H9 (cell line): ENCODE data around the gene ASIC4. TPM values are rescaled to one million over a fixed set of nuclear protein-coding genes. Genes with fewer than 3 reads are reported as not detected.

Experiments used
- DNase-seq: peaks from one replicate; pipeline ENCODE4 v3.0.0-alpha.2; 2017
- H2AFZ ChIP-seq: one replicate; pipeline ENCODE4 v1.6.1; 2013; ENCODE audit warnings: mild to moderate bottlenecking, low read length, control low read depth, moderate library complexity
- H2AK5ac ChIP-seq: 2 replicates; pipeline ENCODE4 v1.6.1; 2013; ENCODE audit warnings: low read length, control low read depth, mixed read lengths; ENCODE audit not compliant: insufficient read length
- H2BK120ac ChIP-seq: one replicate; pipeline ENCODE4 v1.6.1; 2013; ENCODE audit warnings: low read depth, mild to moderate bottlenecking, low read length, control low read depth, inconsistent platforms; ENCODE audit not compliant: poor library complexity, severe bottlenecking
- H2BK12ac ChIP-seq: 2 replicates; pipeline ENCODE4 v1.6.1; 2013; ENCODE audit warnings: low read length, control low read depth, mixed read lengths, low read depth; ENCODE audit not compliant: insufficient read length
- H2BK15ac ChIP-seq: 2 replicates; pipeline ENCODE4 v1.6.1; 2013; ENCODE audit warnings: low read depth, low read length, control low read depth
- H2BK20ac ChIP-seq: one replicate; pipeline ENCODE4 v1.6.1; 2013; ENCODE audit warnings: low read depth, mild to moderate bottlenecking, low read length, control low read depth, inconsistent platforms; ENCODE audit not compliant: poor library complexity, severe bottlenecking
- H2BK5ac ChIP-seq: 2 replicates; pipeline ENCODE4 v1.6.1; 2013; ENCODE audit warnings: low read length, control low read depth, mixed read lengths; ENCODE audit not compliant: insufficient read length
- H3K14ac ChIP-seq: 2 replicates; pipeline ENCODE4 v1.6.1; 2013; ENCODE audit warnings: low read length, control low read depth; ENCODE audit not compliant: insufficient read depth
- H3K18ac ChIP-seq: 2 replicates; pipeline ENCODE4 v1.6.1; 2013; ENCODE audit warnings: low read depth, mild to moderate bottlenecking, mixed read lengths, low read length, control low read depth; ENCODE audit not compliant: insufficient read length
- H3K23ac ChIP-seq: 2 replicates; pipeline ENCODE4 v1.6.1; 2013; ENCODE audit warnings: low read length, control low read depth, mixed read lengths, low read depth; ENCODE audit not compliant: insufficient read length
- H3K23me2 ChIP-seq: 2 replicates; pipeline ENCODE4 v1.6.1; 2013; ENCODE audit warnings: low read depth, mild to moderate bottlenecking, mixed read lengths, low read length, control low read depth; ENCODE audit not compliant: insufficient read length, poor library complexity, severe bottlenecking
- H3K27ac ChIP-seq: 2 replicates; pipeline ENCODE4 v1.5.1; 2013; ENCODE audit warnings: low read length, control low read depth, mixed read lengths, low read depth; ENCODE audit not compliant: insufficient read length
- H3K27me3 ChIP-seq: 2 replicates; pipeline ENCODE4 v1.6.1; 2013; ENCODE audit warnings: low read length, control low read depth, inconsistent platforms; ENCODE audit not compliant: insufficient read depth
- H3K4ac ChIP-seq: 2 replicates; pipeline ENCODE4 v1.6.1; 2013; ENCODE audit warnings: low read depth, mild to moderate bottlenecking, control low read depth, inconsistent platforms, low read length, moderate library complexity
- H3K4me1 ChIP-seq: 2 replicates; pipeline ENCODE4 v1.6.1; 2013; ENCODE audit warnings: low read length, control low read depth, inconsistent platforms; ENCODE audit not compliant: insufficient read depth
- H3K4me2 ChIP-seq: 2 replicates; pipeline ENCODE4 v1.6.1; 2013; ENCODE audit warnings: low read length, control low read depth, mixed read lengths; ENCODE audit not compliant: insufficient read length, insufficient read depth
- H3K56ac ChIP-seq: 2 replicates; pipeline ENCODE4 v1.6.1; 2013; ENCODE audit warnings: low read depth, mild to moderate bottlenecking, mixed read lengths, low read length, control low read depth; ENCODE audit not compliant: insufficient read length
- H3K79me1 ChIP-seq: 2 replicates; pipeline ENCODE4 v1.6.1; 2013; ENCODE audit warnings: low read depth, mild to moderate bottlenecking, moderate library complexity, low read length, control low read depth, inconsistent platforms; ENCODE audit not compliant: insufficient read depth, poor library complexity, severe bottlenecking
- H3K79me2 ChIP-seq: 2 replicates; pipeline ENCODE4 v1.6.1; 2013; ENCODE audit warnings: low read length, control low read depth, inconsistent platforms; ENCODE audit not compliant: insufficient read depth
- H3K9ac ChIP-seq: 2 replicates; pipeline ENCODE4 v1.6.1; 2013; ENCODE audit warnings: low read length, control low read depth, mixed read lengths; ENCODE audit not compliant: insufficient read length; ENCODE audit errors: extremely low read depth
- H3K9me3 ChIP-seq: one replicate; pipeline ENCODE4 v1.6.1; 2013; ENCODE audit warnings: low read depth, low read length, inconsistent platforms; ENCODE audit not compliant: control insufficient read depth
- H3T11ph ChIP-seq: one replicate; pipeline ENCODE4 v1.6.1; 2013; ENCODE audit warnings: mild to moderate bottlenecking, low read length, control low read depth, inconsistent platforms
- H4K20me1 ChIP-seq: one replicate; pipeline ENCODE4 v1.6.1; 2013; ENCODE audit not compliant: control insufficient read depth, insufficient read length, insufficient read depth
- H4K5ac ChIP-seq: 2 replicates; pipeline ENCODE4 v1.6.1; 2013; ENCODE audit warnings: low read depth, mild to moderate bottlenecking, mixed read lengths, low read length, control low read depth; ENCODE audit not compliant: insufficient read length
- H4K8ac ChIP-seq: replicated peaks from 2 replicates; pipeline ENCODE4 v1.6.1; 2013; ENCODE audit warnings: low read length, control low read depth, mixed read lengths, low read depth; ENCODE audit not compliant: insufficient read length
- H4K91ac ChIP-seq: 2 replicates; pipeline ENCODE4 v1.6.1; 2013; ENCODE audit warnings: low read depth, mild to moderate bottlenecking, moderate library complexity, mixed read lengths, low read length, control low read depth; ENCODE audit not compliant: insufficient read length
- H3K27ac Mint-ChIP-seq, 3 experiments: 2 replicates in 2 of 3; 3 replicates in 1 of 3; pipeline ENCODE4 v1.8.0; 2020 to 2021; ENCODE audit warnings: mixed read lengths in 3 of 3, mild to moderate bottlenecking in 1 of 3, moderate library complexity in 1 of 3
- H3K27me3 Mint-ChIP-seq: 2 replicates; pipeline ENCODE4 v1.8.0; 2021; ENCODE audit warnings: low read depth, mild to moderate bottlenecking, moderate library complexity, mixed read lengths
- H3K36me3 Mint-ChIP-seq, 3 experiments: 2 replicates in 2 of 3; 3 replicates in 1 of 3; pipeline ENCODE4 v1.8.0; 2020 to 2021; ENCODE audit warnings: low read depth in 3 of 3, mixed read lengths in 3 of 3; ENCODE audit not compliant: insufficient read depth in 1 of 3
- H3K4me1 Mint-ChIP-seq, 2 experiments: 2 replicates each; pipeline ENCODE4 v1.8.0; 2020; ENCODE audit warnings: mixed read lengths in 2 of 2
- H3K4me3 Mint-ChIP-seq, 2 experiments: 2 replicates in 1 of 2; 3 replicates in 1 of 2; pipeline ENCODE4 v1.8.0; 2020 to 2021; ENCODE audit warnings: mild to moderate bottlenecking in 2 of 2, mixed read lengths in 2 of 2, moderate library complexity in 1 of 2
- H3K9me3 Mint-ChIP-seq, 2 experiments: 2 replicates in 1 of 2; 3 replicates in 1 of 2; pipeline ENCODE4 v1.8.0; 2020; ENCODE audit warnings: mild to moderate bottlenecking in 2 of 2, mixed read lengths in 2 of 2, moderate library complexity in 1 of 2
- WGBS: extraction: QIAGEN DNeasy Blood & Tissue Kit; methylation state at CpG from one replicate; pipeline ENCODE4 v1.1.7; 2013; ENCODE audit warnings: missing lambda C conversion rate, low lambda C conversion rate, mixed read lengths; ENCODE audit not compliant: insufficient read length; ENCODE audit errors: extremely low coverage; 5-methylcytosine and 5-hydroxymethylcytosine counted together
- total RNA-seq: library from RNA; stranded (reverse); gene quantifications from 2 replicates; pipeline ENCODE4 v1.2.1, GENCODE V29; 2021
- TF ChIP-seq, protein P1 (sequence below): fragments of 200-600 bp; sonication (generic); conservative IDR thresholded peaks from 3 replicates; pipeline ENCODE4 v1.8.0; 2021; ENCODE audit warnings: antibody characterized with exemption, mild to moderate bottlenecking

ASIC4 gene
- total RNA-seq, 1 experiment from 2014 or later, result 0.37 TPM

- H3K9me3 Mint-ChIP-seq, result no peaks in the 10 kb centered on the region; a peak in 1 of 5 replicates
- H3K23ac ChIP-seq, result no peak overlapping the region
- no peak overlapping the region for H2BK120ac ChIP-seq
- H3K27ac ChIP-seq, result no peak overlapping the region
- H3K79me2 ChIP-seq, result no peaks in the 10 kb centered on the region
- no peak overlapping the region for H2BK20ac ChIP-seq
- peak overlapping the region; percentile 85 for H3K4me2 ChIP-seq
- no peak overlapping the region for H2BK5ac ChIP-seq
- H3K56ac ChIP-seq, result no peak overlapping the region
- peak overlapping the region in 2 of 3 experiments; percentile 4 to 78; a peak in 4 of 7 replicates for H3K27ac Mint-ChIP-seq
- peak overlapping the region; percentile 74 for H3K9ac ChIP-seq
- no peak overlapping the region for H2AK5ac ChIP-seq
- peaks cover 5 to 6% (median 6%) of the 10 kb centered on the region in 3 experiments; a peak in 6 of 7 replicates for H3K36me3 Mint-ChIP-seq
- no peak overlapping the region for H2BK15ac ChIP-seq
- H3T11ph ChIP-seq, result no peak overlapping the region
- WGBS, result no CpG with 5 or more reads among the region's 3 CpGs
- H2BK12ac ChIP-seq, result no peak overlapping the region
- peaks cover 38% of the 10 kb centered on the region for H3K27me3 Mint-ChIP-seq
- no peak overlapping the region for H2AFZ ChIP-seq
- H4K5ac ChIP-seq, result no peak overlapping the region
- peaks cover 36 to 52% of the 10 kb centered on the region in 2 experiments for H3K4me1 Mint-ChIP-seq
- no peaks in the 10 kb centered on the region for H3K79me1 ChIP-seq
- H3K23me2 ChIP-seq, result peaks cover 24% of the 10 kb centered on the region
- H3K4me1 ChIP-seq, result peaks cover 12% of the 10 kb centered on the region; the same call in 1 of the 2 replicates
- H3K27me3 ChIP-seq, result peaks cover 15% of the 10 kb centered on the region; the same call in 1 of the 2 replicates
- H3K18ac ChIP-seq, result no peak overlapping the region
- H3K4me3 Mint-ChIP-seq, result peak overlapping the region; percentile 81 to 96
- peaks cover 5% of the 10 kb centered on the region for H4K20me1 ChIP-seq
- H3K4ac ChIP-seq, result no peak overlapping the region
- DNase-seq, result no peak
- H3K14ac ChIP-seq, result no peak overlapping the region
- TF ChIP-seq, protein P1, sequence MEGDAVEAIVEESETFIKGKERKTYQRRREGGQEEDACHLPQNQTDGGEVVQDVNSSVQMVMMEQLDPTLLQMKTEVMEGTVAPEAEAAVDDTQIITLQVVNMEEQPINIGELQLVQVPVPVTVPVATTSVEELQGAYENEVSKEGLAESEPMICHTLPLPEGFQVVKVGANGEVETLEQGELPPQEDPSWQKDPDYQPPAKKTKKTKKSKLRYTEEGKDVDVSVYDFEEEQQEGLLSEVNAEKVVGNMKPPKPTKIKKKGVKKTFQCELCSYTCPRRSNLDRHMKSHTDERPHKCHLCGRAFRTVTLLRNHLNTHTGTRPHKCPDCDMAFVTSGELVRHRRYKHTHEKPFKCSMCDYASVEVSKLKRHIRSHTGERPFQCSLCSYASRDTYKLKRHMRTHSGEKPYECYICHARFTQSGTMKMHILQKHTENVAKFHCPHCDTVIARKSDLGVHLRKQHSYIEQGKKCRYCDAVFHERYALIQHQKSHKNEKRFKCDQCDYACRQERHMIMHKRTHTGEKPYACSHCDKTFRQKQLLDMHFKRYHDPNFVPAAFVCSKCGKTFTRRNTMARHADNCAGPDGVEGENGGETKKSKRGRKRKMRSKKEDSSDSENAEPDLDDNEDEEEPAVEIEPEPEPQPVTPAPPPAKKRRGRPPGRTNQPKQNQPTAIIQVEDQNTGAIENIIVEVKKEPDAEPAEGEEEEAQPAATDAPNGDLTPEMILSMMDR, result no peak
- no peak overlapping the region for H4K91ac ChIP-seq
- H4K8ac ChIP-seq, result no peak overlapping the region
- no peaks in the 10 kb centered on the region for H3K9me3 ChIP-seq
Observed at GRCh38 chr2:219499058-219499307, 15.3 kb upstream of the ASIC4 start.
